Activated naive CD4-positive, alpha-beta T cell (primary cell): ENCODE measurements around the gene NCOR2.

Experiments used
- DNase-seq, 4 experiments: peaks; one replicate each; lab custom pipeline; 2025; lab: John Stamatoyannopoulos, UW

The NCOR2 gene

GRCh38 chr12:124525927-124526692 is 41.3 kb downstream of the NCOR2 start:
- no peak for DNase-seq

DNA sequence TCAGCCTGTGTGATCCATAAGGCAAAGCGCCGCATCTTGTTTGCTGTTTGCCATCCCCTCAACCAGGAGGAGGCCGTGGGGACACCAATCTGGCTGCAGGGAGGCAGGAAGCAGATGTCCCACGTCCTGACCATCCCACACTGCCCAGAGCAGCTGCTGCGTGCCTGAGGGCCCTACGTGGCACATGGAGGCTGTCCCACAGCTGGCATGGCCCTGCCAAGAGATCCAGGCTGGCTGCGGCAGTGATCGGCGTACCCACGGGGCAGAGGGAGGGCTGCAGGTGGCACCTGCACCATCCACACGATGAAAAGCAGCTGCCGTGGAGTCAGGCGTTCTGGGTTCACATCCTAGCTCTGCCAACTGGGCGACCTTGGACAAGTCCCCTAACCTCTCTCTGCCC is 42.0 kb downstream of the NCOR2 start:
- DNase-seq, result no peak

- DNase-seq, result no peak
Measured at GRCh38 chr12:124524231-124524925, 43.0 kb downstream of the NCOR2 start.

- no peak for DNase-seq
Measured at GRCh38 chr12:124523071-124523470, 44.3 kb downstream of the NCOR2 start.

- DNase-seq, result no peak
Measured at GRCh38 chr12:124520907-124521306, 46.5 kb downstream of the NCOR2 start.

GRCh38 chr12:124520265-124520701 is 47.1 kb downstream of the NCOR2 start:
- DNase-seq, result no peak

- no peak for DNase-seq
Measured at GRCh38 chr12:124519746-124520145, 47.7 kb downstream of the NCOR2 start.

GRCh38 chr12:124518051-124518932 is 49.1 kb downstream of the NCOR2 start:
- DNase-seq, result no peak
